GM13976 (cell line): ENCODE measurements around the gene PRODH.
"Not testable (repeated sequence)": the region's sequence is repeated elsewhere in the genome, so short reads cannot be mapped to it uniquely, and the experiment has no call there.

Experiments used
- DNase-seq: peaks from one replicate; pipeline ENCODE4 v3.0.0; 2012; ENCODE audit warnings: low spot score
- in situ Hi-C: fragments of 300-500 bp; cut with MboI; formaldehyde crosslinking; loops from one replicate; pipeline ENCODE4 v1.12.0; 2022; ENCODE audit warnings: low sequenced_read_pairs, mixed read lengths, inconsistent platforms; ENCODE audit not compliant: unreplicated experiment
- TF ChIP-seq, protein P1 (sequence below): IDR thresholded peaks from 2 replicates; pipeline ENCODE4 v1.5.1; 2012; ENCODE audit warnings: borderline replicate concordance, mild to moderate bottlenecking; ENCODE audit not compliant: insufficient read depth; ENCODE audit errors: extremely low read depth, missing control alignments, control extremely low read depth

PRODH gene

DNA sequence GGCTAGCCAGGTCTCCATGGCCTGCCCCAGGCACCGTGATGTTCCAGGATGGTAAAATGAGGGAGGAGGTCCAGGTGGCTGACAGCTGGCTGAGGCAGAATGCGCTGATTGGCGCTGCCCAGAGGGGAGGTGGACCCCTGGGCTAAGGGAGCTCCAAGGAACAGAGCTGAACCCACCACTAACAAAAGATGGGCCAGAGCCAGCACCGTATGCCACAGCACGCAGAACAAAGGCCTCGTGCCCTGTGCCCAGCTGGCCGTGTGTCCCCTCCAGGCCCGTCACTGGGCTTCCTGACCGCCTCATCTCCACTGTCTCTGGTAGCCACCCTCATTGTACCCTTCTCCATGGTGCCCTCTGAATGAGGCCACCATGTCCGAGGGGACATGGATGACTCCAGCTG is 19.6 kb upstream of the PRODH start:
- DNase-seq = peak; percentile 39
- TF ChIP-seq, protein P1, sequence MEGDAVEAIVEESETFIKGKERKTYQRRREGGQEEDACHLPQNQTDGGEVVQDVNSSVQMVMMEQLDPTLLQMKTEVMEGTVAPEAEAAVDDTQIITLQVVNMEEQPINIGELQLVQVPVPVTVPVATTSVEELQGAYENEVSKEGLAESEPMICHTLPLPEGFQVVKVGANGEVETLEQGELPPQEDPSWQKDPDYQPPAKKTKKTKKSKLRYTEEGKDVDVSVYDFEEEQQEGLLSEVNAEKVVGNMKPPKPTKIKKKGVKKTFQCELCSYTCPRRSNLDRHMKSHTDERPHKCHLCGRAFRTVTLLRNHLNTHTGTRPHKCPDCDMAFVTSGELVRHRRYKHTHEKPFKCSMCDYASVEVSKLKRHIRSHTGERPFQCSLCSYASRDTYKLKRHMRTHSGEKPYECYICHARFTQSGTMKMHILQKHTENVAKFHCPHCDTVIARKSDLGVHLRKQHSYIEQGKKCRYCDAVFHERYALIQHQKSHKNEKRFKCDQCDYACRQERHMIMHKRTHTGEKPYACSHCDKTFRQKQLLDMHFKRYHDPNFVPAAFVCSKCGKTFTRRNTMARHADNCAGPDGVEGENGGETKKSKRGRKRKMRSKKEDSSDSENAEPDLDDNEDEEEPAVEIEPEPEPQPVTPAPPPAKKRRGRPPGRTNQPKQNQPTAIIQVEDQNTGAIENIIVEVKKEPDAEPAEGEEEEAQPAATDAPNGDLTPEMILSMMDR = no peak
- in situ Hi-C loops = no loop called here

DNA sequence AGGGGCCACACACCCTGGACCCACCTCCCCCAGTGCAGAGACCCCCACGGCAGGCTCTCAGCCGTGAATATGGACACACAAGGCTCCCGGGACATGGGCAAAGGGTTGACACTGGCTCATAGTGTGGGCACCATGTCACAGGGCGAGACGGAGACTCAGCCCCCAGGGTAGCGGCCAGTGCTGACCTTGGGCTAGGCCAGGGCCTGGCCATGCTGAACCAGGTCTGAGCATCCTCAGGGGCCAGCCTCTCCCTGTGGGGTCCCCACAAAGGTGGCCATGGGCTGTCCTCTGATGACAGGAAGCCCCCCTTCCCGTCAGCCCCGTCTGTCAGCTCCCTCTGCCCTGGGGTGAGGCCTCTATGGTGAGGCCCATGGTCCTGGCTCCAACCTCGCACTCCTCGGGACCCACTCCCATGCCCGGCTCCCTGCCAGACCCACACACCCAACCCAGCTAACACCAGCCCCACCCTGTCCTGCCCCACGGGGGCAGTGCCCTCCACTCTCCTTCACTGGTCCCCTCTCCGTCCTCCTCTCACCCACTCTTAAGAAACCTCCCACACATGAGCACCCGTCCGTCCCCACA is 19.0 kb upstream of the PRODH start:
- TF ChIP-seq, protein P1 = no peak
- no peak for DNase-seq
- in situ Hi-C loops = no loop called here

DNA sequence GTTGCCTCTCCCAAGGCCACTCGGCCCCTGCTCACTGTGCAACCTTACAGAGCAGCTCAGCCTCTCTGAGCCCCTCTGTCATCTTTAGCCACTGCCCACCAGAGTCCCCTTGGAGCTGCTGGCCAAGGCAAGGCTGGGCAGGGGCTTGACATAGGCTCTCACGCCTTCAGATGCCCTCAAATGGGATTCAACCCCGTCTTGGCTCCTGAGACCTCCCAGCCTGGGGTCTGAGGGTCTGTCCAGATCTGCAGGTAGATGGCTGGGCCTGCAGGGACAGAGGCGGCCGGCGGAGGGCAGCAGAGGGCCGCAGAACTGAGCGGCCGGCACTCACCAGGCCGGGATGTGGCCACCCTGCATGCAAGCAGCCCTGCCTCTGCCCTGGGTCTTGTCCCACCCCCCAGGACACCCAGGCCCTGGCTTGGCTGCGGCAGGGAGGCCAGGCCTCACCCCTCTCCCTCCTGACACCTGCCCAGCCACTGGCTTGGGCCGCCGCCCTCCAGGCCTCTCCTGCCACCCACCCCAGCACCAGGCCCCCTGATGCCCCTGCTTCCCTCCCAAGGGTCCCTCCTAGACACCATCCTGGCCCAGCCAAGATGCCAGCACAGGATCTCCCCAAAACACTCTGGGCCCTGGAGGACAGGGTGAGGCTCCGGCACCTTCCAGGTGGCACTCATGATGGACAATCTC is 18.4 kb upstream of the PRODH start:
- peak; percentile 87 for DNase-seq
- in situ Hi-C loops = not testable (repeated sequence)
- TF ChIP-seq, protein P1 = peak; percentile 88

DNA sequence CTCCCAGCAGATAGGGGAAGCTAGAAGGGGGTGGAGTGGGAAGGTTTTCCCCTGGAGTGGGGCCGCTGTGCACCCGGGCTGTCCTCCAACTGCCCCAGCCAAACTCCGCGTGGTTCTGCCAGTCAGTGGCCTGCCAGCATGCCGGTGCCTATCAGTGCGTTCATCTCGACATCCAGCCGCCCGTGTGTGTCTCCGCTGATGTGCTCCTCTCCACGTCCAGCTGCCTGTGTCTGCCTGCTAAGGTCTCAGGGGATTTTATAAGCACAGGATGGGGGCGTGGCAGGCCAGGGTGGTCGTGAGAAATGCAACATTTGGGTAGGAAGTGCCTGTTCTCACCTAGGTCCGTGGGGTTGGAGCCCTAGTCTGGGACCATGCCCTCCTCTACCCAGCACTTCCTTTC is 17.0 kb upstream of the PRODH start:
- in situ Hi-C loops, DNase-seq: not testable (repeated sequence)

DNA sequence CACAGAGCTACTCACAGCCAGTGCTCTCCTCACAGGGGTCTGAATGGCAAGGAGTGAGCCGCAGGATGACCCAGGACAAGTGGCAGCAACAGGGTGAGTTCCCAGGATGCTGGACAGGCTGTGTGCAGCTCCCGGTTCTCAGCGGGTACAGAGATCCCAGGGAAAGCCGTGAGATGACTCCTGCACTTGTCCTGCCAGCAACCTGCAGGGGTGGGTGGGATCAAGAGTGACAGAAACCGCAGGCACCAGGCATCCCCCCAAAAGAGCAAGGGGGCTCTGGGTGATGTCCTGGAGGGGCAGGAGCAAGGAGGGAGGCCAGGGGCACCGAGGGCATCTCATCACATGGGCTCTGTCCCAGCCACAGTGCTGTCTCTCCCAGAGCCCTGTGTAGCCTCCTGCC is 15.9 kb upstream of the PRODH start:
- in situ Hi-C loops = no loop called here

DNA sequence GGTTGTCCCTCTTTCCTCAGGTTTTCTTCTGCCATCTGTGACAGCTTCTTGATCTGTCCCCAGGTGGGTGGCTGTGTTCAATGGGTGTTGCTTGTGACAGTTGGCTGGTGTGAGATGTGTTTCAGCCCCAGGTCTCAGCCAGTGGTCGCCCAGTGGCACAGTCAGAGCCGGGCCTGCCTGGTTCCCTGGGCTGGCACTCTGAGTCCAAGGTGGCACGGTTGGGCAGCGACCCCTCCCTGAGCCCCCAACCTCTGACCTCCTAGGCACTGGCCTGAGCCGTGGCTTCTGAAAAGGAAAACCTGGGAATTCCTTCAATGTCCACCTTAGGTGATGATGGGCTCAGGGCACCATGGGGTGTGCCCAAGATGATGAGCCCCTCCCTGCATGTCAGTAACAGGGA is 14.0 kb upstream of the PRODH start:
- in situ Hi-C loops = no loop called here
- TF ChIP-seq, protein P1 = no peak
- DNase-seq = no peak

More for the DNA sequence above, 15.9 kb upstream of the PRODH start:
- no peak for DNase-seq
- TF ChIP-seq, protein P1 = no peak

DNA sequence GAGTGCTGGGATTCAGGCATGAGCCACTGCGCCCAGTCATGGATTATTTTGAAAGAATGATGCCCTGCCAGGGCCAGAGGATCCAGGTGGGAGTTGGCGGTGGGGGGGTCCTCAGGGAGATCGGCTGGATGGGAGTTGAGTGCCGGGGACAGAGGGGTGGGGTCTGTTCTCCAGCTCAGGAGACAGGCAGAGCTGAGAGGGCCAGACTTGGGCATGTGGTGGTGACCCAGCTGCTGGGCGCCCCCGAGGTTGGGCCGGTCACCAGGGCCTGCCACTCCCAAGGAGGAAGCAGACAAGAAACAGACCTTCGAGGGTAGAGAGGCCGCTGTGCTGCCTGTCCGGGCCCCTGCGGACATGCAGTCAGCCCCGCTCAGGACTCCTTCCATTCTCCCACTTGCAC is 11.8 kb upstream of the PRODH start:
- in situ Hi-C loops = no loop called here
- DNase-seq = no peak
- TF ChIP-seq, protein P1 = no peak

DNA sequence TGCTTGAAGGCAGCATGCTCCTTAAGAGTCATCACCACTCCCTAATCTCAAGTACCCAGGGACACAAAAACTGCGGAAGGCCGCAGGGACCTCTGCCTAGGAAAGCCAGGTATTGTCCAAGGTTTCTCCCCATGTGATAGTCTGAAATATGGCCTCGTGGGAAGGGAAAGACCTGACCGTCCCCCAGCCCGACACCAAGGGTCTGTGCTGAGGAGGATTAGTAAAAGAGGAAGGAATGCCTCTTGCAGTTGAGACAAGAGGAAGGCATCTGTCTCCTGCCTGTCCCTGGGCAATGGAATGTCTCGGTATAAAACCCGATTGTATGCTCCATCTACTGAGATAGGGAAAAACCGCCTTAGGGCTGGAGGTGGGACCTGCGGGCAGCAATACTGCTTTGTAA is 11.0 kb upstream of the PRODH start:
- in situ Hi-C loops, DNase-seq: not testable (repeated sequence)

DNA sequence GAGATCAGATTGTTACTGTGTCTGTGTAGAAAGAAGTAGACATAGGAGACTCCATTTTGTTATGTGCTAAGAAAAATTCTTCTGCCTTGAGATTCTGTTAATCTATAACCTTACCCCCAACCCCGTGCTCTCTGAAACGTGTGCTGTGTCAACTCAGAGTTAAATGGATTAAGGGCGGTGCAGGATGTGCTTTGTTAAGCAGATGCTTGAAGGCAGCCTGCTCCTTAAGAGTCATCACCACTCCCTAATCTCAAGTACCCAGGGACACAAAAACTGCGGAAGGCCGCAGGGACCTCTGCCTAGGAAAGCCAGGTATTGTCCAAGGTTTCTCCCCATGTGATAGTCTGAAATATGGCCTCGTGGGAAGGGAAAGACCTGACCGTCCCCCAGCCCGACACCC is 2.6 kb upstream of the PRODH start:
- in situ Hi-C loops, DNase-seq: not testable (repeated sequence)

DNA sequence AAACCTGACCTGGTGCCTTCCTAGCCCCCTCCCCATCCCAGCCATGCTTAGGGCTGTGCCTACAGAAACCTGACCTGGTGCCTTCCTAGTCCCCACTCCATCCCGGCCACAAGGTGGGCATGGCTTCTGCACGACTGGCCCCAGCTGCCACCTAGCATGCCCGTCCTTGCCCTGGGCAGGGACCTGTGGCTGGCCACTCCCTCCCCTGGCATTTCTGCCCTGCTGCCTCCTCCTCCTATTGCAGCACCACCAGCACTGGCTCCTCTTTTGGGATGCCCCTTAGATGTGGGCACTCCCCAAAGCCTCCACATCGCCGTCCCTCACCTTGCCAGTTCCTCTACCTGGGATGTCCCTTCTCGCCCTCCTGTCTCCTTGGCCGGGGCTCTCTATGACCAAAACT is 1.4 kb downstream of the PRODH start:
- in situ Hi-C loops, DNase-seq: not testable (repeated sequence)
